Smooth muscle cell (in vitro differentiated cells): ENCODE measurements around the gene PTPRJ. TPM values are rescaled to one million over a fixed set of nuclear protein-coding genes. Genes with fewer than 3 reads are reported as not detected.

Experiments
- DNase-seq: peaks from one replicate; lab custom pipeline; 2025; ENCODE audit not compliant: unreplicated experiment; lab: John Stamatoyannopoulos, UW
- H2AFZ ChIP-seq: fragments of 200-600 bp; sonication (generic); 2 replicates; pipeline ENCODE4 v1.6.0; 2016; ENCODE audit warnings: antibody characterized with exemption, low read depth, mild to moderate bottlenecking
- H3F3A ChIP-seq: fragments of 200-600 bp; sonication (generic); 2 replicates; pipeline ENCODE4 v1.6.0; 2017; ENCODE audit warnings: antibody characterized with exemption, low read depth
- H3K27ac ChIP-seq: fragments of 200-600 bp; sonication (generic); 2 replicates; pipeline ENCODE4 v1.5.1; 2016; ENCODE audit warnings: low read depth, mild to moderate bottlenecking
- H3K27me3 ChIP-seq: fragments of 200-600 bp; sonication (generic); 2 replicates; pipeline ENCODE4 v1.6.1; 2016; ENCODE audit warnings: low read depth, mild to moderate bottlenecking
- H3K36me3 ChIP-seq: fragments of 200-600 bp; sonication (generic); 2 replicates; pipeline ENCODE4 v1.5.1; 2016; ENCODE audit warnings: low read depth
- H3K4me1 ChIP-seq: fragments of 200-600 bp; sonication (generic); 2 replicates; pipeline ENCODE4 v1.5.1; 2016; ENCODE audit warnings: low read depth
- H3K4me2 ChIP-seq: fragments of 200-600 bp; sonication (generic); 2 replicates; pipeline ENCODE4 v1.6.0; 2016; ENCODE audit warnings: mild to moderate bottlenecking
- H3K4me3 ChIP-seq: fragments of 200-600 bp; sonication (generic); 2 replicates; pipeline ENCODE4 v1.5.1; 2016; ENCODE audit warnings: mild to moderate bottlenecking
- H3K79me2 ChIP-seq: fragments of 200-600 bp; sonication (generic); 2 replicates; pipeline ENCODE4 v1.6.0; 2016; ENCODE audit warnings: low read depth, mild to moderate bottlenecking
- H3K9ac ChIP-seq: fragments of 200-600 bp; sonication (generic); 2 replicates; pipeline ENCODE4 v1.6.0; 2016; ENCODE audit warnings: low read depth
- H3K9me3 ChIP-seq: fragments of 200-600 bp; sonication (generic); replicated peaks from 2 replicates; pipeline ENCODE4 v1.5.1; 2016; ENCODE audit warnings: low read depth
- H4K20me1 ChIP-seq: fragments of 200-600 bp; sonication (generic); 2 replicates; pipeline ENCODE4 v1.6.0; 2016; ENCODE audit warnings: low read depth
- CTCF ChIP-seq: fragments of 200-600 bp; sonication (generic); IDR thresholded peaks from 2 replicates; pipeline ENCODE4 v1.5.1; 2017; ENCODE audit warnings: borderline replicate concordance, mild to moderate bottlenecking, antibody characterized with exemption; ENCODE audit not compliant: insufficient read depth, poor library complexity, severe bottlenecking
- WGBS: methylation state at CpG from one replicate; pipeline ENCODE4 v1.1.7; 2016; ENCODE audit warnings: low lambda C conversion rate; 5-methylcytosine and 5-hydroxymethylcytosine counted together
- polyA plus RNA-seq: library from polyadenylated mRNA; unstranded; fragments of >200 nt; fragmentation: Nextera tagmentation; extraction: Ambion mirVana; gene quantifications from 2 replicates; pipeline ENCODE4 v1.2.1, GENCODE V29; 2016
- total RNA-seq: library from RNA; depleted of rRNA; stranded (reverse); fragments of >200 nt; gene quantifications from 2 replicates; pipeline ENCODE4 v1.2.3, GENCODE V29; 2014

PTPRJ gene
- total and polyA plus RNA-seq, 2 experiments from 2014 or later, result 1.5 to 6.3 TPM

- no peak for DNase-seq
- H3K79me2 ChIP-seq, result no peaks in the 10 kb centered on the region
- H3K4me3 ChIP-seq, result no peak overlapping the region
- H4K20me1 ChIP-seq, result no peaks in the 10 kb centered on the region
- H3K4me1 ChIP-seq, result no peaks in the 10 kb centered on the region
- no peak overlapping the region for H3K9ac ChIP-seq
- no peak overlapping the region for H3K4me2 ChIP-seq
- no peaks in the 10 kb centered on the region for H3K27me3 ChIP-seq
- H3K27ac ChIP-seq, result no peak overlapping the region
- WGBS, result 97% methylated on average over 12 of the region's 12 CpGs
- no peaks in the 10 kb centered on the region for H3K9me3 ChIP-seq
- no peaks in the 10 kb centered on the region for H3K36me3 ChIP-seq
- no peak for TF ChIP-seq CTCF
- H2AFZ ChIP-seq, result no peak overlapping the region
- H3F3A ChIP-seq, result no peaks in the 10 kb centered on the region
These were observed 183.2 kb downstream of the PTPRJ start for GRCh38 chr11:48163360-48164100.

GRCh38 chr11:48164836-48165235, 184.5 kb downstream of the PTPRJ start:
- Histone ChIP-seq H3K9me3 (no peaks in the 10 kb centered on the region), H3F3A (no peaks in the 10 kb centered on the region), H3K79me2 (no peaks in the 10 kb centered on the region), H3K4me3 (no peak overlapping the region), H3K9ac (no peak overlapping the region), H3K4me1 (no peaks in the 10 kb centered on the region), H3K36me3 (no peaks in the 10 kb centered on the region), H3K27ac (no peak overlapping the region), H3K4me2 (no peak overlapping the region), H4K20me1 (no peaks in the 10 kb centered on the region), H3K27me3 (no peaks in the 10 kb centered on the region), H2AFZ (no peak overlapping the region)
- DNase-seq, result no peak
- no peak for TF ChIP-seq CTCF

- H3F3A ChIP-seq, result no peaks in the 10 kb centered on the region
- H3K4me2 ChIP-seq, result no peak overlapping the region
- no peaks in the 10 kb centered on the region for H3K9me3 ChIP-seq
- H3K36me3 ChIP-seq, result no peaks in the 10 kb centered on the region
- TF ChIP-seq CTCF, result no peak
- peaks cover 5% of the 10 kb centered on the region for H3K4me1 ChIP-seq
- H3K27me3 ChIP-seq, result no peaks in the 10 kb centered on the region
- H3K9ac ChIP-seq, result no peak overlapping the region
- no peak overlapping the region for H3K27ac ChIP-seq
- no peaks in the 10 kb centered on the region for H4K20me1 ChIP-seq
- H3K4me3 ChIP-seq, result no peak overlapping the region
- H3K79me2 ChIP-seq, result no peaks in the 10 kb centered on the region
- WGBS, result 66% methylated on average over 3 of the region's 3 CpGs
- H2AFZ ChIP-seq, result no peak overlapping the region
- DNase-seq, result no peak
These were observed 185.1 kb downstream of the PTPRJ start for GRCh38 chr11:48165426-48165825.

- Histone ChIP-seq H3K79me2 (no peaks in the 10 kb centered on the region), H3K4me2 (no peak overlapping the region), H2AFZ (no peak overlapping the region), H3K4me3 (no peak overlapping the region), H3K9ac (no peak overlapping the region), H3K27me3 (no peaks in the 10 kb centered on the region), H3F3A (no peaks in the 10 kb centered on the region), H3K36me3 (no peaks in the 10 kb centered on the region), H3K4me1 (peaks cover 7% of the 10 kb centered on the region), H4K20me1 (no peaks in the 10 kb centered on the region), H3K27ac (no peak overlapping the region), H3K9me3 (no peaks in the 10 kb centered on the region)
- WGBS, result 96% methylated on average over 6 of the region's 6 CpGs
- no peak for TF ChIP-seq CTCF
- no peak for DNase-seq
These were observed 187.0 kb downstream of the PTPRJ start for GRCh38 chr11:48167380-48167779.
